Measurements from ENCODE around the gene ARHGAP11B.
"Not testable (repeated sequence)": the region's sequence is repeated elsewhere in the genome, so short reads cannot be mapped to it uniquely, and the experiment has no call there.

The ARHGAP11B gene

GRCh38 chr15:30650012-30650929 is 24.3 kb downstream of the ARHGAP11B start:
- H3K27ac ChIP-seq, result no peak overlapping the region
- no peaks in the 10 kb centered on the region for H3K36me3 ChIP-seq
- no peaks in the 10 kb centered on the region for H3K4me1 ChIP-seq
- no peaks in the 10 kb centered on the region for H3K27me3 ChIP-seq
- no peaks in the 10 kb centered on the region for H3K9me3 ChIP-seq
- TF ChIP-seq, protein P1, sequence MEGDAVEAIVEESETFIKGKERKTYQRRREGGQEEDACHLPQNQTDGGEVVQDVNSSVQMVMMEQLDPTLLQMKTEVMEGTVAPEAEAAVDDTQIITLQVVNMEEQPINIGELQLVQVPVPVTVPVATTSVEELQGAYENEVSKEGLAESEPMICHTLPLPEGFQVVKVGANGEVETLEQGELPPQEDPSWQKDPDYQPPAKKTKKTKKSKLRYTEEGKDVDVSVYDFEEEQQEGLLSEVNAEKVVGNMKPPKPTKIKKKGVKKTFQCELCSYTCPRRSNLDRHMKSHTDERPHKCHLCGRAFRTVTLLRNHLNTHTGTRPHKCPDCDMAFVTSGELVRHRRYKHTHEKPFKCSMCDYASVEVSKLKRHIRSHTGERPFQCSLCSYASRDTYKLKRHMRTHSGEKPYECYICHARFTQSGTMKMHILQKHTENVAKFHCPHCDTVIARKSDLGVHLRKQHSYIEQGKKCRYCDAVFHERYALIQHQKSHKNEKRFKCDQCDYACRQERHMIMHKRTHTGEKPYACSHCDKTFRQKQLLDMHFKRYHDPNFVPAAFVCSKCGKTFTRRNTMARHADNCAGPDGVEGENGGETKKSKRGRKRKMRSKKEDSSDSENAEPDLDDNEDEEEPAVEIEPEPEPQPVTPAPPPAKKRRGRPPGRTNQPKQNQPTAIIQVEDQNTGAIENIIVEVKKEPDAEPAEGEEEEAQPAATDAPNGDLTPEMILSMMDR (IDR thresholded peaks at IDR 0.05), result no peak
- no peak overlapping the region for H3K9ac ChIP-seq (ENCODE audit: low read depth in 2 of 2, low read length in 2 of 2)
- no peak overlapping the region for H3K4me3 ChIP-seq
- intact Hi-C loops (cut with DNase I), result no loop called here
- no peak for DNase-seq

DNA sequence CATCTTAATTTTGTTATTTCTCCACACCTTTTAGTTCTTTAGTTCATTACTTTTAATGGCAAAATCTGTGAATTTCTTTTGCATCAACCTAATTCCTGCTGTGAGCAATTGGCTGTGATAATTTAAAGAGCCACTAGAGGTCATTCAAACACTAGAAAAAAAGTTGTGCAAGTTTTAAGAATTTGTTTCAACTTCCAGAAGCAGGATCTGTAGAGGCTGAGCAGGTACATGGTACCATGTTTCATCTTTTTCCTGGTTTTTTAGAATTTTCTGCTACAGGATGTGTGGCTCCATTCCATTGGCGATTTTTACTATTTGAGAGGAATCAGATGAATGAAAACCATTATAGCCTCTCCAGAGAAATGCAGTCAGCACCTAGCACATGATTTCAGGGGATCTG is 35.2 kb downstream of the ARHGAP11B start:
- H3K9ac ChIP-seq (ENCODE audit: low read depth in 2 of 2, low read length in 2 of 2); intact Hi-C loops (cut with DNase I); DNase-seq; H3K36me3 ChIP-seq; H3K4me1 ChIP-seq; H3K9me3 ChIP-seq; H3K27me3 ChIP-seq; H3K27ac ChIP-seq; H3K4me3 ChIP-seq: not testable (repeated sequence)
- TF ChIP-seq, protein P1 (IDR thresholded peaks at IDR 0.05), result peak; percentile 18

DNA sequence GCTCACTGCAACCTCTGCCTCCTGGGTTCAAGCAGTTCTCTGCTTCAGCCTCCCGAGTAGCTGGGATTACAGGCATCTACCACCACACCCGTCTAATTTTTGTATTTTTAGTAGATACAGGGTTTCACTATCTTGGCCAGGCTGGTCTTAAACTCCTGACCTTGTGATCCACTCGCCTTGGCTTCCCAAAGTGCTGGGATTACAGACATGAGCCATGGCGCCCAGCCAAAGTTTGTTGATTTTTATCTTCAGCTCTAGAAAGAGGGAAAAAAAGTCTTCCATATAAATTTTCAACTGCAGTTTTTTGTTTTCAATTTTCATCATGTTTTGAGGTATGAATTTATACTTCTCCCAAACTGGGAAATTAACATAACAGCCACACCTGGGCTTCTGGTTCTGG is 43.7 kb downstream of the ARHGAP11B start:
- DNase-seq; H3K9me3 ChIP-seq; H3K27ac ChIP-seq; H3K9ac ChIP-seq (ENCODE audit: low read depth in 2 of 2, low read length in 2 of 2); H3K36me3 ChIP-seq; intact Hi-C loops (cut with DNase I); H3K27me3 ChIP-seq; H3K4me3 ChIP-seq; H3K4me1 ChIP-seq: not testable (repeated sequence)

- intact Hi-C loops (cut with DNase I), result no loop called here
- H3K4me3 ChIP-seq, result no peak overlapping the region
These were observed 44.1 kb downstream of the ARHGAP11B start for GRCh38 chr15:30670056-30670455.

DNA sequence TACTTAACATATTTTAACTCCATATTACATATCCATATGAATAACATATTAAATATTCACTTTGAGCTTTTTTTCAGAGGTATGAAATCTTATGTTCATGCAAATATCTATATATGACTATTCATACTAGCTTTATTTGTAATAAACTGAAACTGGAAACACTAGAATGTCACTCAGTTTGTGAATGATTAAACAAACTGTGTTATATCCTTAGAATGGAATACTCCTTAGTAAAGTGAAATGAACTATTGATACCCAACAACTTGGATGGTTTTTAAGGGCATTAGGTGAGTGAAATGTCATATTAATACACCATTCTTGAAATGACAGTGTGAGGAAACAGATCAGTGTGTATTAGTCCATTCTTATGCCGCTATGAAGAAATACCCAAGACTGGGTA is 45.4 kb downstream of the ARHGAP11B start:
- TF ChIP-seq, protein P1 (IDR thresholded peaks at IDR 0.05), result no peak
- Histone ChIP-seq H3K36me3 (no peaks in the 10 kb centered on the region), H3K4me1 (no peaks in the 10 kb centered on the region), H3K27ac (no peak overlapping the region), H3K4me3 (no peak overlapping the region), H3K9ac (ENCODE audit: low read depth in 2 of 2, low read length in 2 of 2) (no peak overlapping the region), H3K9me3 (no peaks in the 10 kb centered on the region), H3K27me3 (no peaks in the 10 kb centered on the region)
- intact Hi-C loops (cut with DNase I), result no loop called here
- no peak for DNase-seq

More at GRCh38 chr15:30670056-30670455, 44.1 kb downstream of the ARHGAP11B start:
- Histone ChIP-seq H3K9ac (ENCODE audit: low read depth in 2 of 2, low read length in 2 of 2) (no peak overlapping the region), H3K27ac (no peak overlapping the region), H3K4me1 (no peaks in the 10 kb centered on the region), H3K27me3 (no peaks in the 10 kb centered on the region), H3K9me3 (no peaks in the 10 kb centered on the region), H3K36me3 (no peaks in the 10 kb centered on the region)
- TF ChIP-seq, protein P1 (IDR thresholded peaks at IDR 0.05), result no peak
- no peak for DNase-seq

GRCh38 chr15:30675126-30675525 is 49.2 kb downstream of the ARHGAP11B start:
- no peaks in the 10 kb centered on the region for H3K4me1 ChIP-seq
- no peak overlapping the region for H3K4me3 ChIP-seq
- no peak overlapping the region for H3K9ac ChIP-seq (ENCODE audit: low read depth in 2 of 2, low read length in 2 of 2)
- TF ChIP-seq, protein P1 (IDR thresholded peaks at IDR 0.05), result no peak
- DNase-seq, result no peak
- H3K9me3 ChIP-seq, result no peaks in the 10 kb centered on the region
- H3K36me3 ChIP-seq, result no peaks in the 10 kb centered on the region
- H3K27me3 ChIP-seq, result no peaks in the 10 kb centered on the region
- intact Hi-C loops (cut with DNase I), result no loop called here
- no peak overlapping the region for H3K27ac ChIP-seq

- H3K9ac ChIP-seq (ENCODE audit: low read depth in 2 of 2, low read length in 2 of 2); H3K4me3 ChIP-seq; H3K4me1 ChIP-seq; H3K27ac ChIP-seq; H3K36me3 ChIP-seq; H3K9me3 ChIP-seq; DNase-seq; H3K27me3 ChIP-seq; intact Hi-C loops (cut with DNase I): not testable (repeated sequence)
These were observed 50.0 kb downstream of the ARHGAP11B start for GRCh38 chr15:30675891-30676290.

DNA sequence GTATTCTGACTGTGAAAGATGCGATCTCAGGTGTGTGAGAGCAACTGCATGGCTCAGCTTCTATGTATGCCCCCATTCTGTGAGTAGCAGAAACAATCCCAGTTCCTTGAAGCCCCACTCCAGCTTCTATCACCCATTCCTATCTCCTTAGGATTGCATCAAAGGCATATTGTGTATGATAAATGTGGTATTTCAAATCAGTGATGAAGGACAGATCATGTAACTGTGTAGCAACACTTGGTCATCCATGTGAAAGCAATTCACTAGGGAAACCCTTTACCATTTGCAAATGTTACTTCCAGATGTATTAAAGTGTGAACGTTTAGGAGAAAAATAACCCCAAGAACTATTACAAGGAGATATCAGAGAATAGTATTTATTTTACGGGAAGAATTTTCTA is 55.1 kb downstream of the ARHGAP11B start:
- intact Hi-C loops (cut with DNase I), result not testable (repeated sequence)

More for the DNA sequence above, 55.1 kb downstream of the ARHGAP11B start:
- not testable (repeated sequence) for H3K4me3 ChIP-seq; H3K27me3 ChIP-seq; DNase-seq; H3K36me3 ChIP-seq; H3K9me3 ChIP-seq; H3K27ac ChIP-seq; H3K4me1 ChIP-seq; H3K9ac ChIP-seq (ENCODE audit: low read depth in 2 of 2, low read length in 2 of 2)
